NOMO-1 treated with dmso at 0.1 percent for 144 hours (cell line): ENCODE data around the gene TEP1.
A peak's percentile ranks its signal among the peaks of the same experiment; 100 is the strongest.
"Not testable (repeated sequence)": the region's sequence is repeated elsewhere in the genome, so short reads cannot be mapped to it uniquely, and the experiment has no call there.

Source experiments
- DNase-seq: peaks from one replicate; lab custom pipeline; 2025; ENCODE audit not compliant: unreplicated experiment; lab: John Stamatoyannopoulos, UW

The TEP1 gene

GRCh38 chr14:20412876-20413743 lies at the start of gene TEP1:
TEP1 (minus strand) TSS chr14:20413501; CDS start chr14:20408439, 5,062 bp downstream.
- peak; percentile 72 for DNase-seq

GRCh38 chr14:20461225-20462141 lies 48.2 kb upstream of the TEP1 start, which contains the start of gene PIP4P1:
PIP4P1 (minus strand) TSS chr14:20461434; CDS start chr14:20461325, 109 bp downstream.
- peak; percentile 99 for DNase-seq

GRCh38 chr14:20460458-20461224 lies 47.3 kb upstream of the TEP1 start:
- DNase-seq: no peak

- no peak for DNase-seq
Measured at GRCh38 chr14:20458031-20458789, 44.9 kb upstream of the TEP1 start.

GRCh38 chr14:20456971-20457370 lies 43.7 kb upstream of the TEP1 start:
- DNase-seq: no peak

GRCh38 chr14:20455355-20456300 lies 42.3 kb upstream of the TEP1 start:
- peak; percentile 87 for DNase-seq

- DNase-seq: peak; percentile 98
Measured at GRCh38 chr14:20454516-20455354, 41.4 kb upstream of the TEP1 start, which contains the start of the genes APEX1 and OSGEP. APEX1 (plus strand) TSS chr14:20455226; CDS start chr14:20455646, 420 bp downstream. OSGEP (minus strand) TSS chr14:20454812; CDS start chr14:20454683, 129 bp downstream.

- DNase-seq: not testable (repeated sequence)
Measured at GRCh38 chr14:20452831-20453230, 39.5 kb upstream of the TEP1 start.

GRCh38 chr14:20446889-20447288 lies 33.6 kb upstream of the TEP1 start:
- DNase-seq: no peak

- DNase-seq: not testable (repeated sequence)
Measured at GRCh38 chr14:20443650-20444049, 30.3 kb upstream of the TEP1 start.

GRCh38 chr14:20441461-20441860 lies 28.2 kb upstream of the TEP1 start:
- no peak for DNase-seq

GRCh38 chr14:20440882-20441281 lies 27.6 kb upstream of the TEP1 start:
- DNase-seq: peak; percentile 51

- DNase-seq: no peak
Measured at GRCh38 chr14:20440465-20440864, 27.2 kb upstream of the TEP1 start.

GRCh38 chr14:20438664-20439063 lies 25.4 kb upstream of the TEP1 start:
- DNase-seq: peak; percentile 50

GRCh38 chr14:20436363-20436755 lies 23.1 kb upstream of the TEP1 start:
- DNase-seq: no peak

GRCh38 chr14:20435582-20436362 lies 22.5 kb upstream of the TEP1 start, which contains the start of gene KLHL33:
KLHL33 (minus strand) TSS chr14:20436166; CDS start chr14:20435811, 355 bp downstream.
- no peak for DNase-seq
